ENCODE data around the gene EREG.

- TF ChIP-seq HMGN3 (IDR thresholded peaks at IDR 0.05; ENCODE audit: borderline replicate concordance, extremely low read depth, insufficient read length, low read depth, low read length) (no peak), BHLHE40 (IDR thresholded peaks at IDR 0.05; ENCODE audit: low read length) (no peak), SRF (CRISPR knock-in tag; IDR thresholded peaks at IDR 0.05) (no peak), RREB1 (CRISPR knock-in tag; IDR thresholded peaks at IDR 0.05) (no peak), BRD4 (IDR thresholded peaks at IDR 0.05) (no peak), ELK1 (CRISPR knock-in tag; IDR thresholded peaks at IDR 0.05) (no peak), ZNF79 (CRISPR knock-in tag; IDR thresholded peaks at IDR 0.05; ENCODE audit: low read depth) (no peak), TSC22D4 (tag; IDR thresholded peaks at IDR 0.05) (no peak)
These were observed 61.2 kb downstream of the EREG start for GRCh38 chr4:74426101-74426500.

All from K562 (cell line).